GM23338 (cell line): ENCODE results near the gene RPTOR. TPM values are rescaled to one million over a fixed set of nuclear protein-coding genes. Genes with fewer than 3 reads are reported as not detected.

Experiments
- ATAC-seq: fragments of 200-7000 bp; cut with Tn5 transposase; 3 replicates; pipeline ENCODE4 v1.9.1; 2020
- DNase-seq: peaks from one replicate; pipeline ENCODE4 v3.0.0-alpha.2; 2015; ENCODE audit warnings: low spot score
- H2AFZ ChIP-seq: fragments of 200-600 bp; sonication (generic); 2 replicates; pipeline ENCODE4 v1.8.0; 2016; ENCODE audit warnings: antibody characterized with exemption, mild to moderate bottlenecking, moderate library complexity
- H3F3A ChIP-seq: fragments of 200-600 bp; sonication (generic); replicated peaks from 2 replicates; pipeline ENCODE4 v1.8.0; 2017; ENCODE audit warnings: antibody characterized with exemption, mixed run types, low read depth
- H3K27ac ChIP-seq: fragments of 200-600 bp; sonication (generic); 2 replicates; pipeline ENCODE4 v1.6.1; 2016; ENCODE audit warnings: low read depth
- H3K27me3 ChIP-seq: fragments of 200-600 bp; sonication (generic); 2 replicates; pipeline ENCODE4 v1.8.0; 2016; ENCODE audit warnings: mild to moderate bottlenecking, mixed run types, moderate library complexity; ENCODE audit not compliant: insufficient read depth
- H3K36me3 ChIP-seq: fragments of 200-600 bp; sonication (generic); 2 replicates; pipeline ENCODE4 v1.8.0; 2016; ENCODE audit warnings: mild to moderate bottlenecking; ENCODE audit not compliant: insufficient read depth
- H3K4me1 ChIP-seq: fragments of 200-600 bp; sonication (generic); 2 replicates; pipeline ENCODE4 v1.8.0; 2016; ENCODE audit warnings: mild to moderate bottlenecking, moderate library complexity; ENCODE audit not compliant: insufficient read depth
- H3K4me2 ChIP-seq: fragments of 200-600 bp; sonication (generic); 2 replicates; pipeline ENCODE4 v1.7.1; 2017; ENCODE audit warnings: mixed run types
- H3K4me3 ChIP-seq: fragments of 200-600 bp; sonication (generic); 2 replicates; pipeline ENCODE4 v1.6.1; 2016; ENCODE audit warnings: mixed run types
- H3K79me2 ChIP-seq: fragments of 200-600 bp; sonication (generic); replicated peaks from 2 replicates; pipeline ENCODE4 v1.8.0; 2017; ENCODE audit warnings: mild to moderate bottlenecking; ENCODE audit not compliant: insufficient read depth
- H3K9me2 ChIP-seq: fragments of 200-600 bp; sonication (generic); 2 replicates; pipeline ENCODE4 v1.8.0; 2017; ENCODE audit not compliant: insufficient read depth
- H4K20me1 ChIP-seq: fragments of 200-600 bp; sonication (generic); replicated peaks from 2 replicates; pipeline ENCODE4 v1.8.0; 2017; ENCODE audit warnings: mild to moderate bottlenecking; ENCODE audit not compliant: insufficient read depth
- H3K27ac Mint-ChIP-seq: 2 replicates; pipeline ENCODE4 v1.8.0; 2020; ENCODE audit warnings: inconsistent platforms, mild to moderate bottlenecking, moderate library complexity, mixed read lengths
- H3K27me3 Mint-ChIP-seq: 3 replicates; pipeline ENCODE4 v1.8.0; 2022; ENCODE audit warnings: low read depth, mild to moderate bottlenecking, moderate library complexity, mixed read lengths, inconsistent platforms; ENCODE audit not compliant: insufficient read depth, poor library complexity
- H3K36me3 Mint-ChIP-seq: 3 replicates; pipeline ENCODE4 v1.8.0; 2021; ENCODE audit warnings: low read depth, mild to moderate bottlenecking, inconsistent platforms, moderate library complexity, mixed read lengths
- H3K4me1 Mint-ChIP-seq: 3 replicates; pipeline ENCODE4 v1.8.0; 2020; ENCODE audit warnings: mild to moderate bottlenecking, inconsistent platforms, mixed read lengths
- H3K4me3 Mint-ChIP-seq: 3 replicates; pipeline ENCODE4 v1.8.0; 2021; ENCODE audit warnings: moderate library complexity, mild to moderate bottlenecking, inconsistent platforms, mixed read lengths
- H3K9me3 Mint-ChIP-seq: 3 replicates; pipeline ENCODE4 v1.8.0; 2020; ENCODE audit warnings: moderate library complexity, mild to moderate bottlenecking, inconsistent platforms, mixed read lengths
- EZH2 ChIP-seq: fragments of 200-600 bp; sonication (generic); IDR thresholded peaks from one replicate; pipeline ENCODE4 v1.8.0; 2017; ENCODE audit warnings: antibody characterized with exemption, mild to moderate bottlenecking, low read depth; ENCODE audit not compliant: unreplicated experiment
- EZH2phosphoT487 ChIP-seq: fragments of 200-600 bp; sonication (generic); IDR thresholded peaks from one replicate; pipeline ENCODE4 v1.8.1; 2018; ENCODE audit warnings: antibody characterized with exemption; ENCODE audit not compliant: unreplicated experiment
- NANOG ChIP-seq: IDR thresholded peaks from 2 replicates; pipeline ENCODE4 v1.6.1; 2016; ENCODE audit warnings: antibody characterized with exemption, borderline replicate concordance
- POLR2AphosphoS5 ChIP-seq: IDR thresholded peaks from 2 replicates; pipeline ENCODE4 v1.6.1; 2016; ENCODE audit warnings: antibody characterized with exemption, low read depth
- STAT1 ChIP-seq: IDR thresholded peaks from one replicate; pipeline ENCODE4 v1.6.1; 2016; ENCODE audit warnings: antibody characterized with exemption; ENCODE audit not compliant: unreplicated experiment
- ZNF114 ChIP-seq: fragments of 250-450 bp; sonication (Bioruptor Pico); IDR thresholded peaks from 2 replicates; pipeline ENCODE4 v1.5.0; 2020; ENCODE audit warnings: mild to moderate bottlenecking, moderate library complexity
- ZNF331 ChIP-seq: fragments of 250-450 bp; sonication (Bioruptor Pico); IDR thresholded peaks from 2 replicates; pipeline ENCODE4 v1.5.0; 2020; ENCODE audit warnings: low read depth, mild to moderate bottlenecking, moderate library complexity
- polyA plus RNA-seq: library from polyadenylated mRNA; unstranded; fragments of >200 nt; fragmentation: Nextera tagmentation; extraction: Ambion mirVana; gene quantifications from 2 replicates; pipeline ENCODE4 v1.2.1, GENCODE V29; 2016
- total RNA-seq: library from RNA; depleted of rRNA; stranded (reverse); fragments of >200 nt; shearing (Covaris generic); gene quantifications from 2 replicates; pipeline ENCODE4 v1.2.3, GENCODE V29; 2014
- TF ChIP-seq, protein P1 (sequence below), 2 experiments: fragments of 200-600 bp in 1 of 2; sonication (generic) in 1 of 2; conservative IDR thresholded peaks; 2 replicates each; pipeline versions ENCODE4 v1.5.1 to v1.6.1; 2016 to 2017; ENCODE audit warnings: antibody characterized with exemption in 2 of 2, low read depth in 2 of 2, mild to moderate bottlenecking in 2 of 2, moderate library complexity in 1 of 2
- TF ChIP-seq, protein P2 (sequence below): IDR thresholded peaks from one replicate; pipeline ENCODE4 v1.6.1; 2018; ENCODE audit warnings: antibody characterized with exemption; ENCODE audit not compliant: unreplicated experiment

Gene RPTOR
- total and polyA plus RNA-seq, 2 experiments from 2014 or later: 9.5 to 38.0 TPM

GRCh38 chr17:80725517-80725916, 180.9 kb downstream of the RPTOR start:
- no peaks in the 10 kb centered on the region for H3K9me3 Mint-ChIP-seq
- Histone ChIP-seq H3K36me3 (no peaks in the 10 kb centered on the region), H3K4me3 (no peak overlapping the region), H3K27me3 (no peaks in the 10 kb centered on the region), H3K9me2 (no peaks in the 10 kb centered on the region), H3K79me2 (peaks cover 51% of the 10 kb centered on the region), H3K4me1 (no peaks in the 10 kb centered on the region), H3K27ac (no peak overlapping the region), H3K4me2 (no peak overlapping the region), H3F3A (no peaks in the 10 kb centered on the region), H4K20me1 (0 out of 2 replicates have a peak, but pooled peaks cover 6% of the 10 kb centered on the region), H2AFZ (no peak overlapping the region)
- peaks cover 24% of the 10 kb centered on the region for H3K4me1 Mint-ChIP-seq
- TF ChIP-seq ZNF331 (no peak), ZNF114 (no peak), EZH2phosphoT487 (no peak), NANOG (no peak)
- TF ChIP-seq, protein P1, sequence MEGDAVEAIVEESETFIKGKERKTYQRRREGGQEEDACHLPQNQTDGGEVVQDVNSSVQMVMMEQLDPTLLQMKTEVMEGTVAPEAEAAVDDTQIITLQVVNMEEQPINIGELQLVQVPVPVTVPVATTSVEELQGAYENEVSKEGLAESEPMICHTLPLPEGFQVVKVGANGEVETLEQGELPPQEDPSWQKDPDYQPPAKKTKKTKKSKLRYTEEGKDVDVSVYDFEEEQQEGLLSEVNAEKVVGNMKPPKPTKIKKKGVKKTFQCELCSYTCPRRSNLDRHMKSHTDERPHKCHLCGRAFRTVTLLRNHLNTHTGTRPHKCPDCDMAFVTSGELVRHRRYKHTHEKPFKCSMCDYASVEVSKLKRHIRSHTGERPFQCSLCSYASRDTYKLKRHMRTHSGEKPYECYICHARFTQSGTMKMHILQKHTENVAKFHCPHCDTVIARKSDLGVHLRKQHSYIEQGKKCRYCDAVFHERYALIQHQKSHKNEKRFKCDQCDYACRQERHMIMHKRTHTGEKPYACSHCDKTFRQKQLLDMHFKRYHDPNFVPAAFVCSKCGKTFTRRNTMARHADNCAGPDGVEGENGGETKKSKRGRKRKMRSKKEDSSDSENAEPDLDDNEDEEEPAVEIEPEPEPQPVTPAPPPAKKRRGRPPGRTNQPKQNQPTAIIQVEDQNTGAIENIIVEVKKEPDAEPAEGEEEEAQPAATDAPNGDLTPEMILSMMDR (conservative IDR thresholded peaks at IDR 0.05; ENCODE audit: low read depth in 2 of 2): no peak
- TF ChIP-seq, protein P2, sequence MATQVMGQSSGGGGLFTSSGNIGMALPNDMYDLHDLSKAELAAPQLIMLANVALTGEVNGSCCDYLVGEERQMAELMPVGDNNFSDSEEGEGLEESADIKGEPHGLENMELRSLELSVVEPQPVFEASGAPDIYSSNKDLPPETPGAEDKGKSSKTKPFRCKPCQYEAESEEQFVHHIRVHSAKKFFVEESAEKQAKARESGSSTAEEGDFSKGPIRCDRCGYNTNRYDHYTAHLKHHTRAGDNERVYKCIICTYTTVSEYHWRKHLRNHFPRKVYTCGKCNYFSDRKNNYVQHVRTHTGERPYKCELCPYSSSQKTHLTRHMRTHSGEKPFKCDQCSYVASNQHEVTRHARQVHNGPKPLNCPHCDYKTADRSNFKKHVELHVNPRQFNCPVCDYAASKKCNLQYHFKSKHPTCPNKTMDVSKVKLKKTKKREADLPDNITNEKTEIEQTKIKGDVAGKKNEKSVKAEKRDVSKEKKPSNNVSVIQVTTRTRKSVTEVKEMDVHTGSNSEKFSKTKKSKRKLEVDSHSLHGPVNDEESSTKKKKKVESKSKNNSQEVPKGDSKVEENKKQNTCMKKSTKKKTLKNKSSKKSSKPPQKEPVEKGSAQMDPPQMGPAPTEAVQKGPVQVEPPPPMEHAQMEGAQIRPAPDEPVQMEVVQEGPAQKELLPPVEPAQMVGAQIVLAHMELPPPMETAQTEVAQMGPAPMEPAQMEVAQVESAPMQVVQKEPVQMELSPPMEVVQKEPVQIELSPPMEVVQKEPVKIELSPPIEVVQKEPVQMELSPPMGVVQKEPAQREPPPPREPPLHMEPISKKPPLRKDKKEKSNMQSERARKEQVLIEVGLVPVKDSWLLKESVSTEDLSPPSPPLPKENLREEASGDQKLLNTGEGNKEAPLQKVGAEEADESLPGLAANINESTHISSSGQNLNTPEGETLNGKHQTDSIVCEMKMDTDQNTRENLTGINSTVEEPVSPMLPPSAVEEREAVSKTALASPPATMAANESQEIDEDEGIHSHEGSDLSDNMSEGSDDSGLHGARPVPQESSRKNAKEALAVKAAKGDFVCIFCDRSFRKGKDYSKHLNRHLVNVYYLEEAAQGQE: no peak
- ATAC-seq (no peak), DNase-seq (no peak)
- no peak overlapping the region for H3K4me3 Mint-ChIP-seq
- H3K27me3 Mint-ChIP-seq: peaks cover 18% of the 10 kb centered on the region
- H3K36me3 Mint-ChIP-seq: peaks cover 4% of the 10 kb centered on the region; the same call in 1 of the 3 replicates
- no peak overlapping the region for H3K27ac Mint-ChIP-seq

DNA sequence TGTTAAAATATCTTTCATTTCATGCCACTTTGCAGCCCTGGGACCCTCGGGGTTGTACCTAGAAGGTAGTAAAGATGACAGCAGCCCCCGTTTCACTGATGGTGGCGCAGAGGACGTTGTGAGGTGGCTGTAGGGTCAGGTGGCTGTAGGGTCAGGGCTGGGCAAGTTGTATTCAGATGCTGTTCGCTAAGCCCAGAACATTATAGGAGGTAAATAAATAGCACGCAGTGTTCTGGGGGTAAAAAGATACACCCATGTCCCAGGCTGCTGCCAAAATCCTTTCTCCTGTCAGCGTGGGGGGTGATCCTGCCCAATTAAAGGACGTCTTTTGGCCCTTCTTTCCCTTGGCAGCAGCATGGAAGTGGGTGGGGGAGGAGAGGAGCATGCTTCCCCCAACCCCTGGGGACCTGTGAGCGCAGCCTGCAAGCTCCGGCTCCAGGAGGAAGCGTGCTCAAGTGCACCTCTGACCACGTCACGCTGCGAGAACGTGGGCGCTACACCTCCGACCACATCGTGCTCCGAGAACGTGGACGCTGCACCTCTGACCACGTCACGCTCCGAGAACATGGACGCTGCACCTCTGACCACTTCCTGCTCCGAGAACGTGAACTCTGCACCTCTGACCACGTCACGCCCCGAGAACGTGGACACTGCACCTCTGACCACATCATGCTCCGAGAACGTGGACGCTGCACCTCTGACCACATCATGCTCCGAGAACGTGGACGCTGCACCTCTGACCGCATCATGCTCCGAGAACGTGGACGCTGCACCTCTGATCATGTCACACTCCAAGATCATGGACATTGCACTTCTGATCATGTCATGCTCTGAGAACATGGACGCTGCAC, 182.1 kb downstream of the RPTOR start:
- no peaks in the 10 kb centered on the region for H3F3A ChIP-seq
- ATAC-seq (no peak), DNase-seq (no peak)
- Mint-ChIP-seq H3K4me3 (no peak overlapping the region), H3K27ac (no peak overlapping the region), H3K27me3 (peaks cover 16% of the 10 kb centered on the region), H3K9me3 (no peaks in the 10 kb centered on the region), H3K36me3 (peaks cover 4% of the 10 kb centered on the region; the same call in 1 of the 3 replicates), H3K4me1 (peaks cover 21% of the 10 kb centered on the region)
- H3K36me3 ChIP-seq: no peaks in the 10 kb centered on the region
- no peak overlapping the region for H2AFZ ChIP-seq
- H3K79me2 ChIP-seq: peaks cover 48% of the 10 kb centered on the region
- TF ChIP-seq, protein P1 (conservative IDR thresholded peaks at IDR 0.05; ENCODE audit: low read depth in 2 of 2): no peak
- no peak for TF ChIP-seq EZH2phosphoT487
- TF ChIP-seq POLR2AphosphoS5: no peak
- no peak for TF ChIP-seq STAT1
- TF ChIP-seq EZH2: no peak
- no peak for TF ChIP-seq NANOG
- TF ChIP-seq ZNF331: no peak
- TF ChIP-seq, protein P2: no peak
- no peak for TF ChIP-seq ZNF114
- H3K27ac ChIP-seq: no peak overlapping the region
- H3K4me3 ChIP-seq: no peak overlapping the region
- no peaks in the 10 kb centered on the region for H3K4me1 ChIP-seq
- no peaks in the 10 kb centered on the region for H3K27me3 ChIP-seq
- H3K9me2 ChIP-seq: no peaks in the 10 kb centered on the region
- H3K4me2 ChIP-seq: no peak overlapping the region
- H4K20me1 ChIP-seq: 0 out of 2 replicates have a peak, but pooled peaks cover 6% of the 10 kb centered on the region
